Choroid plexus epithelial cell (primary cell): Measurements from ENCODE around the gene NR2F2.

Experiments used
- DNase-seq: peaks from one replicate; pipeline ENCODE4 v3.0.0-alpha.2; 2010; ENCODE audit warnings: low read depth
- H3K4me3 ChIP-seq: 2 replicates; pipeline ENCODE4 v1.5.1; 2011; ENCODE audit warnings: low read depth, mild to moderate bottlenecking, control low read depth, low read length, moderate library complexity
- CTCF ChIP-seq: conservative IDR thresholded peaks from 2 replicates; pipeline ENCODE4 v1.5.1; 2011; ENCODE audit warnings: low read depth, mild to moderate bottlenecking, control low read depth, inconsistent platforms, low read length, moderate library complexity

NR2F2 gene

GRCh38 chr15:96349034-96349856, 18.7 kb downstream of the NR2F2 start:
- TF ChIP-seq CTCF, result no peak
- DNase-seq, result peak; percentile 46
- H3K4me3 ChIP-seq, result no peak overlapping the region

GRCh38 chr15:96349857-96350720, 19.6 kb downstream of the NR2F2 start:
- peak overlapping the region; percentile 8 for H3K4me3 ChIP-seq
- peak; percentile 48 for DNase-seq
- TF ChIP-seq CTCF, result no peak

GRCh38 chr15:96350934-96351724, 20.6 kb downstream of the NR2F2 start:
- H3K4me3 ChIP-seq, result peak overlapping the region; percentile 20
- no peak for TF ChIP-seq CTCF
- peak; percentile 48 for DNase-seq

- peak overlapping the region; percentile 20 for H3K4me3 ChIP-seq
- peak; percentile 1 for TF ChIP-seq CTCF
- DNase-seq, result peak; percentile 67
These were observed 21.5 kb downstream of the NR2F2 start for GRCh38 chr15:96351761-96352603.

- peak; percentile 73 for DNase-seq
- no peak for TF ChIP-seq CTCF
- no peak overlapping the region for H3K4me3 ChIP-seq
These were observed 22.3 kb downstream of the NR2F2 start for GRCh38 chr15:96352604-96353405.
